HG03565 (cell line): ENCODE measurements around the gene MOB3B.
"Not testable (repeated sequence)": the region's sequence is repeated elsewhere in the genome, so short reads cannot be mapped to it uniquely, and the experiment has no call there.

Experiments
- ATAC-seq: cut with Tn5 transposase; IDR thresholded peaks from one replicate; pipeline ENCODE4 v1.9.1; 2021; ENCODE audit warnings: mild to moderate bottlenecking, moderate library complexity; ENCODE audit not compliant: unreplicated experiment

Gene MOB3B

DNA sequence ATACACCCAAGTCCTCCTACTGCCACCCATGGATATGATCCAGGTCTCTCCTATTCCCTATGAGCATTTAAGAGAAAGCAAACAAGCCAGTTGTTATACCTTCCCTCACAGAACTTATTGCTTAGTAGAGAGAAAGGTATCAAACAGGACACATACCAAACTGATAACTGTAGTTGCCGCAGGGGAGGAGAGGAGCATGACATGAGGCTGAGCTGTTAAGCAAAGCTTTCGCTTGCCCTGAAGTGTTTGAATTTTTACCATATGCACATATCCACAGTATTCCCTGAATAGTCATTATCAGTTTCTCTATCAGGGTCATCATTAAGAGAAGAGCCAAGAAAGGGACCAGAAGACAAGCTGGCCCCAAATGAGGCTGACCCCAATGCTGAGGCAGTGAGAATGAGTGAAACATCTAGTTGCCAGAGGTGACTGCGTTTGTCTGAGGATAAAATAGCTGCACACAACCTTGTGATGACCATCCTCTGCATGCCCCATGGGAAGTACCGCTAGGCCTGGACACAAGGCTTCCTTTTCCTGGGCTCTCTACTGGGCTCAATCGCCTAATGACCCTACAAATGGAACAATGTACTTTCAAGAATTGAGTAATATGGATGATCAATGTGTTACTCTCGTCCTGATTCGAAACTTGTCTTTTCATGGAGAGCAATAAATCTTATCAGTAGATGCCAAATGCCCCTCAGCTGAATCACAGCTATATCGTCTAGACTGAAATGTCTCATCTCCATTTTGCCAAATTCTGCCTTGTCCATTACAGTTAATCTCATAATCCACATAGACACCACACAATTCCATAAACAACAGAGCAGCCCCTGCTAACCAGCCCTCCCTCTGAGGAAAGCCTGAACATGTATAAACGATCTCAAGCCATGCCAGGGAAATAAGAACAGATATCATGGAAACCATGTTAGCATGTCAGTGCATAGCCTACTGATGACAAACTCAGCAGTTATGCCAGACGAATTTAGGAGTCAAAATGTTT is 9.8 kb downstream of the MOB3B start:
- no peak for ATAC-seq

DNA sequence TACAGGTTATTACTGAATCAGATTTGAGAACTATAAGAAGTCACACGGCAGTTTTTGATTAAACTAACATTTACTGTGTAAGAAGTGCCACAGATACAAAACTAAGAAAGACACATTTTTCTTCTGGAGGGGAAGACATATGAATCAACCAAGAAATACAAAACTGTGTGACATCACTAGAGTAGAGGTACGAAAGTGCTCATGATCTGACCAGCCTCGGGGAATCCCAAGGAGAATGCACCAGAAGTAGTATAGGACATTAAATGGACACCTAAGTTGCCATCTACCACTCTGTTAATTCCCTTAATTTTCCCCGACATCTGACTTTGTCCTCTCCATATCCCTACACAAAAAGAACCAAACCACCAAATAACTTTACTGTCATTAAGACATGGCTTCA is 10.8 kb downstream of the MOB3B start:
- no peak for ATAC-seq

DNA sequence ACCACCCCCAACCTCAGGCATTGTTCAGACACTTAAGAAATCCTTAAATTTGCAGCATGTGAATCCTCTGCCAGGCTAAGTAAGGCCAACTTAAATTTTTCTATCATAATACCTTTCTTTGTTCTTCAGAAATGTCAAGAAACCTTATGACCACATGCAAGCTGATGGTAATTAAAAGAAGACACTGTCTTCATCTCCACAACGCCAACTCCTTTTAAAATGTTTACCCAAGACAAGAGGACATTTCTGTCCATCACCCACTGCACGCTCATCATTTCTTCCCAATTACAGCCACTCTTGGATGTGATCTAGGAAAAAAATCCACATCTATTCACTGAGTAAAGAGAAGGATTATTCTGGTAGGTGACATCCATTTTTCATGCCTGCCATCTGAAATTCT is 11.6 kb downstream of the MOB3B start:
- ATAC-seq: no peak

DNA sequence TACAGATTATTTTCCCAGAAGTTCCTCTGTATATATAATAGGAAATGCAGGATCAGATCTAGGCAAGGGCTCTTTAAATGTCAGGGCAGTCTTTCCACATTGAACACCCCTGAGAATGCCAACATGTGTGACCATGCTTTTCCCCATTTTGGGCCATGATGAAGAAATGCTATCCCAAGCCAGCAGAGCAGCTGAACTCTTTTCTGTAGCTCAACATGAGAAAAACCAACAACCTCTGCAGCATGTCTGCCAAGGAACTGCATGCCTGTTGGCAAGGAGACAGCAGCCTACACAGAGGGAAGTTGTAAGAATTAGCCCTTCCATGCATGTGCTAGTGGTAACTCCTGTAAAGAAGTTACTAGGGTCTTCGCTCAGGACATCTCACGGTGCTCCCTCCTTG is 15.1 kb downstream of the MOB3B start:
- ATAC-seq: no peak

DNA sequence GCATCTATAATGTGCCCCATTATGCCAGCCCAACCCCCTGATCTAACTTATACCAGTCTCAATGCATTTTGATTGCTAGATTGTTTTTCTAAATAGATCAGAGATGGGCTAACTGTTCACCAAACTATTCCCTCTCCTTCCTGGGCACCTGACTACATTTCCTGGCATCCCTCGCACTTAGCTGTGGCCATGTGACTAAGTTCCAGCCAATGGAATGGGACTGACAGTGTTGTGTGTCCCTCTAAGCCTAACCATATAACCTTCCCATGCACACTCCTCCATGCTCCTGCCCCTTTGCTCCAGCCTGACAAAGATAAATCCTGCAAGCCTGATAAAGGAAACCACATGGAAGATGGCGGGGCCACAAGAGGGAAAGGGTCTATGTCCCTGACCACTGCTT is 17.8 kb downstream of the MOB3B start:
- no peak for ATAC-seq

DNA sequence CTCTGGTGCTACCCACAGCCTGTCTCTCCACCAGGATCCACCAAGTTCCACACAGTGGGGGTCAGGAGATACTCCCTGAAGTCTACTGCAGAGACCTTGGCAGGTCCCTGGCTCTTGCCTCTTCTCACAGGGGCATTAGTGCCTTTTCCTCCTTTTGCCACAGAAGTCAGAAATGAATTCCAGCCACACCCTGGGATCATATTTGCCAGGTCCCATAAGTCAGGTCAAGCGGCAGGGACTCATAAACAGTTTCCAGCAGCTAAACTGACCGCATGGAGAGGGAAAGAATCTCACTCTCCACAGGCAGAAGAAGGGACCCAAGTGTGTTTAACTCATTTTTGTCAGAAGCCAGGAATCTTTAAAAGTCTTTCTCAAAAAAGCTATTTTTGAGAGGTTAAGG is 18.8 kb downstream of the MOB3B start:
- no peak for ATAC-seq

DNA sequence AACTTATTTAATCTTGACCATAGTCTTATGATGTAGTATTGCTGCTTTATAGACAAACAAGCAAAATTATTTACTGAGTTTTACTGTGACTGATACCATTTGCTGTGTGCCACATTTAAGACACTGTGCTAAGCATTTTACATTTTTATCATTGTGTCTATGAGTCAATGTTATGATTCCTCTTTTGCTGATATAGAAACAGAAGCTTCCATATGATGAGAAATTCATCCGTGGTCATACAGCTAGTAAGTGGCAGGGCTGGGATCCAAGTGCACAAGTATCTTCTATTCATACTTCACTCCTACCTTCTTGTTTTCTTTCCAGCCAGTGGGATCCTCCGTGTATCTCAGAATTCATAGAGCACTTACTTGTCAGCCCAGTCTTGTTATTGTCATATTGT is 22.6 kb downstream of the MOB3B start:
- no peak for ATAC-seq

DNA sequence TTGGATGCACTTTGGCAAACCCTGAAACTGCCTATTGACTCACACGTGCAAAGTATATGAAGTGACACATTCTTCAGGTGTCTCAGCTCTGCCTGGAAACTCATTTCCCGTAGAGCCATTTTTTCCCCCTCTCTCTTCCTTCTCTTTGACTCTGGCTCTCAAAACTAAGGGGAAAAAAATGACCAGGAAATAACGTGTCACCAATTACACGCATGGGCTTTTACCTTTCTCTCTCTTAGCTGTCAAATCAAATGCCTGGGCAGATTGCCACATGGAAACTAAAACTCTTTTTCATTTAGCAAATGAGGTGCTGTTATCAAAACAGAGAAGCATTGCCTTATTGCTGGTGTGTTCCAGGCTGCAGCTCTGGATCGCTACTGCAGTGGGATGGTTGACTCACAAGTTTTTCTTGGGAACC is 23.9 kb downstream of the MOB3B start:
- no peak for ATAC-seq

DNA sequence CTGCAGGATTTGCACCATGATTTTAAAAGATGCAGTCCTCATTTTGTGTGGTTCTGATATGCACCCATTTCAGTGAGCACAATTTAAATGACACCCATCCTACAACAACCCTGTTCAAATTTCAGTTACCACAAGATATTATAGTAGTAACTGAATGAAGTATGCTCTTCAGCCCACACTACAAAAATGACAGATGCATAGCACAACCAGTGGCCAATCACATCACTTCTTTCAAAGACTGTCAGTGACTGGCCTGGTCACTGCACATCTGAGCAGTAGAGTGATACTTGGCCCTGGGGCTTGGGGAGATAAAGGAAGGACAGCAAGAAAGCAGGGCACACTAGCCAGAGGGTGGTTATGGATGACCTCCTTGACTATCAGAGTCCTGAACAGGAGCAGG is 25.4 kb downstream of the MOB3B start:
- ATAC-seq: no peak

DNA sequence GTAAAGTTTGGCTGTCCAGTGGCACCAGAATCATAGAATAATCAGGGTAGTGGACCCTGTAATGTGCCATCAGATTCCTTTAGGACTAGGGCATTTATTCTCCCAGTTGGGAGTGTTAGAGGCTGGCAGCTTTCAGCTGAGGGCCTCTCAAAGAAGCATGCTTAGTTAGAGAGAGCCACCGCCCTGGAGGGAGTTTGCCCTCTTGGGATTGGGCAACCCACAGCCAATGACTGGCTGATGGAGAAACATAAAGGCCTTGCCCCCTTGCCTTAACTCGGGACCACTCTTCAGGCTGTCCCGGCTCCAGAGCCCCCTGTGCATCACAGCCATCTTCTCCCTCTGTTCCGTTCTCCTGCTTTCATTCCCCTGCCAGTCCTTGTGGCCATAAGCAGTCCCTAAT is 26.0 kb downstream of the MOB3B start:
- ATAC-seq: no peak

DNA sequence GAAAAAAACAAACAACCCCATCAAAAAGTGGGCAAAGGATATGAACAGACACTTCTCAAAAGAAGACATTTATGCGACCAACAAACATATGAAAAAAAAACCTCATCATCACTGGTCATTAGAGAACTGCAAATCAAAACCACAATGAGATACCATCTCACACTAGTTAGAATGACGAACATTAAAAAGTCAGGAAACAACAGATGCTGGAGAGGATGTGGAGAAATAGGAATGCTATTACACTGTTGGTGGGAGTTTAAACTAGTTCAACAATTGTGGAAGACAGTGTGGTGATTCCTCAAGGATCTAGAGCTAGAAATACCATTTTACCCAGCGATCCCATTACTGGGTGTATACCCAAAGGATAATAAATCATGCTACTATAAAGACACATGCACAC is 28.7 kb downstream of the MOB3B start:
- not testable (repeated sequence) for ATAC-seq

DNA sequence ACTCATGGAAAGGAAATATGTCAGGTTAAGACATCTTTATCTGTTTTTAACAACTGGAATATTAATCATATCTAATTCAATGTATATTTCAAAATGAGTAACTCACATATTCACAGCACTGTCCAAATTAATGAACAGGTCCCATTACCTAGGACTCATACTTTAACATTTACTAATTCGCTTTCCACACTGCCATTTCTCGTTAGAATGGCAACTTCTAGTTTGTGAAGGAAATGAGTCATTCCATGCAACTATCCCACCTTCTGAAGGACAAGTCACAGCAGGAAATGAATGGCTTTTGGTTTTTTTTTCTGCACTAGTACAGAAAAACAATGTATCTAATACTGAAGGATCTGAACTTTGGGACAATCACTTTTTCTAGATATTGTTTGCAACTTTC is 30.2 kb downstream of the MOB3B start:
- no peak for ATAC-seq

DNA sequence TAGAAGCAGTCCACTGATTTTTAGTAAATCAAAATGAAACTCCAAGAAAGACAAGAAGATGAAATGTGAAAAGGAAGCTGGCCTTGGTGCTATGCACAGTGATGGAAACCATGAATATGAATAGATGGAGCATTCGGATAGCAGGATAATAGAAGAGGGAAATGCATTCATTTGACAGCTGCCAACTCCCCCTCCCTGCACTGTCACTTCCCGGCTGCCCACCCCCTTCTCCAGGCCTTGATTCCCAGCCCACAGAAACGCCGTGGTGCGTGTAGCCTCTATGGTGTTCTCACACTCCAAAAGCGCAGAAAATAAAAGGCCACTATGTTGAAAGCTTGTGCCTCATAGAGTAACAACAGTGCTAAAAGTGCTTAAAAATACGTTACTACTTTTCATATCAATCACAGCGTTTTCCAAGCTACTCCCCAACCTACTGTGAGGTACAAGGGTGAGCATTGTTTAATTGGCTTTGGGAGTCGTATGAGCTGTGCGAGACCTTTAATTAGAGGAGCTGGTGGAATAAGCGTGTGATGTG is 31.7 kb downstream of the MOB3B start:
- no peak for ATAC-seq

DNA sequence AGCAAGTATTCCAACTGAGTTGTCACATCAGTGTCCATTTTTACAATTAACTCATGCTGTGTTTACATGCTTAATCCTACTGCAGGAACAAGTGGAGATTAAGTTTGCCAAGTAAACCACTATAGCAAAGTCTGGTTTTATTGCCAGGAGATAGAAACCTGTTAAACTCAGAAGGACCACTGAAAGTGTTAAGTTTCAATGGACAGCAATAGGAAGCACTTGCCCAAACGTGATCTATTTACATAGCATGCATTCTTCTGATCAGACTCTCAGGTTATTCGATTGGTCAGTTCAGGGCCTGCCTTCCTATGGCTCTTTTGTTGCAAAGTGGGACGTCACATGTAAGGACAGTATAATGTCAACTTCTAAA is 33.5 kb downstream of the MOB3B start:
- ATAC-seq: no peak

DNA sequence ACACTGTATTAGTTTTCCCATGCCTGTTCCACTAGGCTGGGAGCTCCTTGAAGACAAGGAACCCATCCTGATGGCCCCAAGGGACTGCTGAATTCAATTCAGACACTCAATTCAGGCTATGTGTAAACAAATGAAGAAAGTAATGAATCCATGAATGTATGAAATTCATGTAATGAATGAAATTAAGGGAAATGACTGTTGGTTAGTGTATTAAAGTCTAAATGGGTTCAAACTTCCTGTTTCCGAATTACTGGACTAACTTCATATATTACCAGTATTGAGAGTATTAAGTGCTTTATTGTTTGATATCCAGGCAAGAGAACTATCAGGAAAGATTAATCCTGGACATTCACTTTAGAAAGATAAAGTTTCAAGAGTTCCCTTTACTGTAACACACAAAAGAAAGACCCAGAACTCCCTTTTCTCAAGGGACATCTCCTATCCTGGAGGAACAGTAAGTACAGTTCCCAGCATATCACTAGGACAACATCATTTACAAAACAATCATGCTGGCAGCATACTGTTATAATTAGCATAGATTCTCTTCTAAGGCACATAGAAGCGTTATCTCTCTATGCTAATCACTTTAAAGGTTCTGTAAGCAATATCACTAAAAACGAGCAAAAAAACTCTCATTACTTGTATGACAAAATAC is 34.0 kb downstream of the MOB3B start:
- no peak for ATAC-seq

DNA sequence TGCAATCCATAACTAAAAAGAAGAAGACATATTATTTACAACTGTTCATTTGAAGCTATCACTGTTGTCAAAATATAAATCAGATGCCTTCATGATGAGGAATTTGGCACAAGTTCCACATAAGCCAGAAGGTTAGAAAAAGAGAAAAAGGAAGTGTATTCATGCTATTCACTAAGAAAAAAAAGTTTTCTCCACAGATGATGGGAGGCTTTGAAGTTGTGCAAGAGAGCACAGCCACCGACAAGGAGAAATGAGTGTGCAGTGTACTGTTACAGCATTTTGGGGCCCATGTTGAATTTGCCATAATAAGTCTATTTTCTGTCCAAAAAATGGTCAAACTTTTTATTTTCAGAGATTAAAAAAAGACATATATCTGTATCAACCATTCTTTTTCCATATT is 38.5 kb downstream of the MOB3B start:
- ATAC-seq: peak; percentile 47

DNA sequence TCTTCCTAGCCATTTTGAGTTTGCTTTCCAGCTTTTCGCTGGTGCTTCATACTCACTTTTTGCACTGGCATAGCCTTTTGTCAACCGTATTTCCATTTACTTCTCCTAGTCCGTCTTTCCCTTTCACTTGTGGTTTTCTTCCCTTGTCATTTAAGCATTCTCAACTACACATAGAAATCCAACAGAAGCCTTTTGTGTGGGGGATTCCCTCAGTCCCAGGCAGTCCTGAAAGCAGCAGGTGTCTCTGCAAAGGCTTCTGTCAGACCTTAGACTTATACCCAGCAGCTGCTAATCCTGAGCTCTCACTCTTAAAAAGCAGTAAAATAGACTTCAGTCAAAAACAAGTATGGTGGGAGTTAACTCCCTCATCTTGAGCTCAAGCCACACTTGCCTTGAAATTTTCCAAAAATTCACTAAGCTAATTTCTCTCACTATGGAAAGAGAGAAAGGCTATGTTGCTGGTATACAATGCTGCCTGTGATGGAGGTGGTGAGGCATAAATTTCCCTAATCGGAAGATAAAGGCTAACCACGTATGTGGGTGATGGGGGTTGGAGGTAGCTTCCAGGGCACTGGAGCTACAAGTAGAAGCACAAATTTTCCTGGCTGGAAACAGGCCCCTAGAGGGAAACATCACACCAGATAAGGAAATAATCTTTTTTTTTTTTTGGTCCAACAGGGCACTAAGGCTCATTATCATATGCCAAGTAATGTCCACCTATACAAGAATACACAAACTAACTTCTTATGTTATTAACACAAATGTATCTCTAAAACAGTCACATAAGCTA is 40.3 kb downstream of the MOB3B start:
- ATAC-seq: peak; percentile 68

DNA sequence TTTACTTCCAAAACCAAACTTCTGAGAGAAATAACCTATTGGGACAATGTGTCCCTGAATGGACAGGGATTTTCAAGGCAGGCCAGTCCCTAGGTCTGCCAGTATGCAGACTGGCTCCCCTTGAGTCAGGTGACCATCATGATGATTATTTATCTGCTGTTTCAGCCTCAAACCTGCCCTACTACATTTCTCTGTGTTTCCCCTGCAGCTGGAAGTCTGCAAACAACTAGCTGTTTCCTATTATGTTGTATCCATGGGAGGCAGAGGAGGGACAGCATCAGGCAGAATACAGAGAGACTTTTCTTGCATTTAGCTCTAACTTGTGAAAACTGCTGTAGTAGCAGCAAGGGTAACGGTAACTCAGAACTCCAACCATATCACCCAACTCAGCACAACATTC is 41.7 kb downstream of the MOB3B start:
- no peak for ATAC-seq

DNA sequence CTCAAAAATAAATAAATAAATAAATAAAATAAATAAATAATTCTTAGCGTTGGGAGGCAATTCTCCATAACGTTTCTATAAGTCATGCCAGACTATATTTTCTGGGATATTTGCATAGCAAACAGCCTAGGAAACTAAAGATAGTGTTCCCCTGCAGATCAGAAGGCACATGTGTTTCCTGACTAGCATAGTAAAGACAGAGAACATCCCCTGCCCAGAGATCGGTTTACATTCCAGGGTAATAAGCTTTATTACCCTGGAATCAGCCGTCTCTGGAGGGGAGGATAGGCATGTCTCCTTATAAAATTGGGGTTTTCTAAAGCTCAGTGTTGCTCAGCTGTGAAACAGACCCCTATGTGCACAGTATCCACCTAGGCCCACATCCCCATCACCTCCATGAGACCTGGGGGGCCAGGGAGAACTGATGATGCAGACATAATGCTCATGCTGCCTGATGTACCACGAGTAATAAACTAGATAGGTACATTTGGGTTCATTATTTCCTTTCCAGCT is 42.4 kb downstream of the MOB3B start:
- no peak for ATAC-seq

DNA sequence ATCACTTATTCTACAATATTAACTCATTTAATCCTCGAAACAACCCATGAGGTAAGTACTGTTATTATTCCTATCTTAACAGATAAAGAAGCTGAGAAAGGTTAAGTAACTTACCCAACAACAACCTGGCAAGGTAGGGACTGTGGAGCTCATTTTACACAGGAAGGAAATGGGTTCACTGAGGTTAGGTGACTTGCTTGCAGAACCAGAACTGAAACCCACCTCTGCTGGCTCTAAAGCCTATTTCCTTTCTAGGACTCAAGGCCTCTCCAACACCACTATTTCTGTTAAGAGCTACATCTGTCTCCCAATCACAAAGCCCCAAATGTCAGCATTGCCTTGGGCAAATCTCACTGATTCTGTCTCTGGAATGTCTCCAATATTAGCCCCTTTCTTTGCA is 44.5 kb downstream of the MOB3B start:
- peak; percentile 85 for ATAC-seq

DNA sequence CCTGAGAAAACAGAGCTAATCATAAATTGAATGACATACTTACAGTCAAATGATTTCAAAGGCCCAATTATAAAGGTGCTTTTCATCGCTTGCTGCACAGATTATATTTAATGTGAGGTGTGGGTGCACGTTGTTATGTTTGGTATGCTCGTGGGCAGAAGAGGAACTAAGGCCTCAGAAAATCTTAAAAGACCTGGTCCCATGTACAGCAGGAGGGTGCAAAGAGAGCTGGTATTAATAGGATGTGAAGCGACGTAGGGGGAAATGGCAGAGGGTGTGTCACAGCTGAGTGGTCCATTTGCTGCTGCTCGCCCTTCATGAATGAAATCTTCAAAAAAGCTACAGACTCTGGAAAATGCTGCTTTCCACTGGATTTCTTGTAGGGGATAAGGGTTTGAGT is 46.0 kb downstream of the MOB3B start:
- ATAC-seq: no peak
